Right kidney (tissue), 1 donor: ENCODE data around the gene MCC.
"Not testable (repeated sequence)": the region's sequence is repeated elsewhere in the genome, so short reads cannot be mapped to it uniquely, and the experiment has no call there.

Experiments used
- DNase-seq: peaks from one replicate; pipeline ENCODE4 v3.0.0-alpha.2; 2016

The MCC gene

GRCh38 chr5:113493446-113493845 lies 5.2 kb upstream of the MCC start:
- DNase-seq = no peak

DNA sequence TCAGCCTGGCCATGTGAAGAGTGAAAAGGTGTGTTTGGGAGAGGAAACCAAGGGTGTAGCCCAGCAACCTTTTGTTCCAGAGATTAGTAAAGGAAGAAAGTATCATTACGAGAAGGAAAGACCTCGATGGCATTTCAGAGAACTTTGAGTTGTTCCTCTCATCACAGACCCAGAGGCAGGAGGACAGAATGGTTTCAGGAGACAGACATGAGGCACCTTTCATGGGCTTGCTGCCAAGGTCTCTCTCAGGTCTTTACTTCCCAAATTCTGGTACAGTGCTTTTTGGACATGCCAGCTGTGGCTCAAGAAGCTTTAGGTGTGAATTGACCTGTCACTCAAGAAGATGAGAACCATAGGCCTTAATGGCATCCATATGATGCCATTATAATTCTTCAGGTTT lies 2.8 kb upstream of the MCC start:
- no peak for DNase-seq

GRCh38 chr5:113490317-113490716 lies 2.1 kb upstream of the MCC start:
- DNase-seq = no peak

- no peak for DNase-seq
Measured at GRCh38 chr5:113489299-113489698, 1.0 kb upstream of the MCC start.

GRCh38 chr5:113488645-113489184 lies 462 bp upstream of the MCC start:
- DNase-seq = no peak

GRCh38 chr5:113487416-113487780 lies 855 bp downstream of the MCC start:
- no peak for DNase-seq

DNA sequence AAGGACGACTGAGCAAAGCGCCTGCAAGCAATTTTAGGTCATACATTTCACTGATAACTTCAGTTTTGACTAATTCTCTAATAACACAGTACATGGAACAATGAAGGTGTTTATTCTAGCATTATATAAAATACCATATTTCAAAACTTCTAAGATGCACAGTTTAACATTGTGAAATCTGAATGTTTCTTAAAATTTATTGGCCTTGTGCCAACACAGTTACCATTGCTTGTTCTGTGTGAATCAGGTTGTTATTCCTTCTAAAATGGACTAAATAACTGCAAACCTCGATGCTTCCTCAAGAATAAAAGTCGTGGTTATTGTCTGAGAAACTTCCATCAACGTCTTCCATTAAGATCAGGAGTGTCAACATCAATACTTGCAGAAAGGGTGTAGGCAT lies 8.0 kb downstream of the MCC start:
- no peak for DNase-seq

DNA sequence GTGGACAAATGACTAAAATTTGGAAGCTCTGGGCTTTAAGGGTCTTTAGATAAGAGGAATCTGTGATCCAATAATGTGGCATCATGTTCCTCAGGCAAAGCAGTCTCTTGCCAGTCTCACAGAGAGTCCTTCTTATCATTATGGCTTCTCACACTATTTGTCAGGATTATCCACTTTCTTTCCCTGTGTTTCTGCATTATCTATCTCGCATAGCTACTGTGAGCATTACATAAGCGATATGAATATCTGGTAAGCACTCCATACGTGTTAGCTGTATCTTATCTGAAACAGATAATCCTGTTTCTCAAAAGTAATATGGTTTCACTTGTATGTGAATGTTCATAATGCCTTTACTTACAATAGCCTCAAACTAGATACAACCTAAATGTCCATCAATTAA lies 9.6 kb downstream of the MCC start:
- no peak for DNase-seq

DNA sequence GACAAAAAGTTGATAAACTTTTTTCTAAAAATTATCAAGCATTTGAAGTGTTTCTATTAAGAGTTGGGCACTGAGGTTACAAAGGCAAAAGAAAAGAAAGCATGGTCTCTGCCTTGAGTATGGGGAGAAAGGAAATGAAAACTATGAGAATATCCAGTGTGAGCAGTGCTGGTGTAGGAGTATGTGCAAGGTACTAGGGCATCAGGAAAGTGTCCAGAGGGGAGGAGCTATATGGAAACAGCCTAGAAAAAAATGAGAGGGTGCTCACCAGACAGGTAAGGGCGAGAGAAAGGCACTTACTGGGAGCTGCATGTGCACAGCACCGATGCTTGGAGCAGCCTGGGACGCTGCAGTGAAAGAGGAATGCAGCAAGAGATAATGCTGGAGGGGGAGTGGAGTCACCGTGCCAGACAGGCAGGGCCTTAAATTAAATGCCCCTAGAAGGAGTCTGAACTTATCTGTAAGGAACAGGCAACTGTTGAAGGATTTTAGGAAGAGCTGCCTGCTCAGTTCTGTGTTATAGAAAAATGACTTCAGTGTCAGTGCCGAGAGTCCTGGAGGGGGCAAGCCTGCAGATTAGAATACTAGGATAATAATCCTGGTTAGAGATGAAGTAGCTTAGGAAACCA lies 14.0 kb downstream of the MCC start:
- no peak for DNase-seq

GRCh38 chr5:113463032-113463431 lies 25.2 kb downstream of the MCC start:
- DNase-seq = no peak

GRCh38 chr5:113457106-113457505 lies 31.1 kb downstream of the MCC start:
- not testable (repeated sequence) for DNase-seq

- DNase-seq = no peak
Measured at GRCh38 chr5:113452941-113453340, 35.3 kb downstream of the MCC start.

DNA sequence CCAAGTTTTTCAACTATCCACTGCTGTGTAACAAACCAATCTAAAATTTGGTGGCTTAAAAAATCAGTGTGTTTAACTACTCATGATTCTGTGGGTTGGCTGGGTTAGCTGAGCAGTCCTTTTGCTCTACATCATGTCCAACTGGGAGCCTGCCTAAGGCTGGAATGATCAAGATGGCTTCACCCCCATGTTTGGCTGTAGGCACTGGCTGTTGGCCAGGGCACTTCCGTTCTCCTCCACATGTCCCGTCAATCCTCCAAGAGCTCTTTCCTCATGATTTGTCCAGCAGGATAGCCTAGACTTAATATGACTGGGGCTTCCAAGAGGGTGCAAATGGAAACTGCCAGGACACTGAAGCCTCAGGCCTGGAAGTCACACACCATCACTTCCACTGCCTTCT lies 36.5 kb downstream of the MCC start:
- DNase-seq = no peak

- DNase-seq = no peak
Measured at GRCh38 chr5:113450929-113451328, 37.3 kb downstream of the MCC start.

DNA sequence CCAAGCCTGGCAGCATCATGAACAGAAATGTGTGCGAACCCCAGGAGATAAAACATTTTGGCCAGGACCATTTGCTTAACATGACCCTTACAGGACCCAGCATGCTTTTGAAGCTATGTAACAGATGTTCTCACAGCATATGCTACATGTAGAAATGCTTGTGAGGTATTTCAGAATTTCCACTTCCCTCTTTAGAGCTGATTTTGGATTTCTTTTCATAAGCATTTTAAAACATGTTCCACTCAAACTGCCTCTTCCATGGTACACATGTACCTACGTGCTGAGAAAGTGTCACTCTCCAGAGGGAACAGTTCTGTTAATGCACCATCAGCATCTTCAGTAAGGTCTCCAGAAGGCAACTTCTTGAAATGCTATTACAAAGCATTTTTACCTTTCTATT lies 37.8 kb downstream of the MCC start:
- no peak for DNase-seq

DNA sequence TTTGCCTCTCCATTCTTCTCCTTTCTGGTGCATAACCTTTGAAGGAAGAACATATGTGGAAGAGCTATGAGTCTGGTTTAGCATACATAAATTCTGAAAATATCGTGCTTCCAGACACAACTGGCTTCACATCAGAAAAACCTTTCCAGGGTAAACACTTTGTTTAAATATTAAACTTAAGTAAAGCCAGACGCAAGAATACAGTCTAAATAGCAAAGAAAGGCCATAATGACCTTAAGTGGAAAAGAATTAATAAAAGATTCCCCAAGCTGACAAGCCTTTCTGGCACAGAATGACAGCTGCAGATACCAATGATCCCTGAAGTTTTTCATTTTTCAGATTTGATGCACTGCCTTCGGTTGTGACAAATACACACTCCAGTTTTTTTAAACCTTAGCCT lies 40.0 kb downstream of the MCC start:
- DNase-seq = no peak

DNA sequence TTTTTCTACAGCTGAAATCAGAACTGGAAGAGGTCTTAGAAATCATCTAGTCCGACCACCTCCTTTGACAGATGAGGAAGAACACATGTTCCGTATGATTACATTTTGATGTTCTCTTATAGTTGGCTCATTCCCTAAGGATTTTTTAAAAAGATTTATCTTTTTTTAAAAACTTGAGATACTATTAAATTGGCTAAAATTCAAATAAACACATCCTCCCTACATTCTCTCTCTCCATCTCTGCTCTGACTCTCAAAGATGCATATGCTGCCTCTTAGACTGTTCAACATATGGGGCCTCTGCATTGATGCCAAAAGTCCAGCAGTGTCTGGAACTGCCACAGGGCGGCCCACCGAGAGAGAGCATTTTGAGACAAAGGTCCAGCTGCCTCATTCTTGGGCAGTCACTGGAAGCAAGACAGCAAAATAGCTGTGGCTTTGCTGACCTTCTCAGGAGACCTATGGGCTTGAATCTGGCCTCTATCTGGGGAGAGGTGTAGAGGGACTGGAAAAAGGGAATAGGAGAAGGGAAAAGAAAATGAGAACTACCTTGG lies 40.7 kb downstream of the MCC start:
- DNase-seq = no peak

- DNase-seq = no peak
Measured at GRCh38 chr5:113446358-113446927, 41.8 kb downstream of the MCC start.

- no peak for DNase-seq
Measured at GRCh38 chr5:113437111-113437510, 51.1 kb downstream of the MCC start.

DNA sequence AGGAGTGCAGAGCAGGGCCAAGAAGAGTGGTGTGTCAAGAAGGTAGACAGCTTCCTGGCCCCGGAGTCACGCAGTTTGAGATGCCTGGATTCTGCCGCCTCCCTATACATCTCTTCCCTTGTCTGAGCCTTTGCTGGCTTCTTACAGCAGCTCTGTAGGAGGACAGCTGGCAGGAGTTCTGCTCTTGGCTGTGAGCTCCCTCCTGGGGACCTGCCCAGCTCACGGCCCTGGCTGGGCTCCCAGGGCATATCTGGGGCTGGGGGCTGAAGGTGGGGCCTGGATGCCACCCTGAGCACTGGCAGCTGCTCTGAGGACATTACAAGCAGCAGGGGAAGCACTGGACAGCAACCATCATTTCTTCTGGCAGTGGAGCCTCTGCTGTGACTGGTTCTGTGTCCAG lies 52.7 kb downstream of the MCC start:
- no peak for DNase-seq

DNA sequence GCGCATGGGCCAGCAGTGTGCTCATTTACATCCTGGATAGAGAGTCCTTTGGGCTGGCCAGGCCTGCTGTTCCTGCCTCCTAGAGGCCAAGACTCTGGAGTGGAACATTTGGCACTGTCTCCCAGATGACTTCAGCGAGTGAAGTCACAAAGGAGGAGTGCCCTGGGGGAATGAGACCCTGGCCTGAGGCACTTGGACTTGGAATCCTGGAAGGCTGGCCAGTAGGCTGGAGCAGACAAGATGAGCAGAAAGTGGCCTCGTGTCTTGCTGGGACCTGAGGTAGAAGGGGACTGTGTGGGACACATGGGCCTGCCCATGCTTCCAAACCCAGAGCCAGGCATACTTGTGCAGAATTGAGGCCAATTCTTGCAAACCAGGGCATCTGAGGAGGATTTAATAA lies 53.4 kb downstream of the MCC start, which contains the start of gene TSSK1B:
TSS of gene TSSK1B (minus strand) at position 101 of the 400 bp plus-strand sequence. CDS start 150 bp downstream, outside the sequence.
- DNase-seq = no peak

- DNase-seq = no peak
Measured at GRCh38 chr5:113433862-113434612, 54.2 kb downstream of the MCC start.

- DNase-seq = no peak
Measured at GRCh38 chr5:113433071-113433470, 55.2 kb downstream of the MCC start.
